ENCODE results near the gene RBBP5. TPM values are rescaled to one million over a fixed set of nuclear protein-coding genes. Genes with fewer than 3 reads are reported as not detected.

The RBBP5 gene
- total RNA-seq, 1 donor from 2014 or later, result 20.6 TPM

DNA sequence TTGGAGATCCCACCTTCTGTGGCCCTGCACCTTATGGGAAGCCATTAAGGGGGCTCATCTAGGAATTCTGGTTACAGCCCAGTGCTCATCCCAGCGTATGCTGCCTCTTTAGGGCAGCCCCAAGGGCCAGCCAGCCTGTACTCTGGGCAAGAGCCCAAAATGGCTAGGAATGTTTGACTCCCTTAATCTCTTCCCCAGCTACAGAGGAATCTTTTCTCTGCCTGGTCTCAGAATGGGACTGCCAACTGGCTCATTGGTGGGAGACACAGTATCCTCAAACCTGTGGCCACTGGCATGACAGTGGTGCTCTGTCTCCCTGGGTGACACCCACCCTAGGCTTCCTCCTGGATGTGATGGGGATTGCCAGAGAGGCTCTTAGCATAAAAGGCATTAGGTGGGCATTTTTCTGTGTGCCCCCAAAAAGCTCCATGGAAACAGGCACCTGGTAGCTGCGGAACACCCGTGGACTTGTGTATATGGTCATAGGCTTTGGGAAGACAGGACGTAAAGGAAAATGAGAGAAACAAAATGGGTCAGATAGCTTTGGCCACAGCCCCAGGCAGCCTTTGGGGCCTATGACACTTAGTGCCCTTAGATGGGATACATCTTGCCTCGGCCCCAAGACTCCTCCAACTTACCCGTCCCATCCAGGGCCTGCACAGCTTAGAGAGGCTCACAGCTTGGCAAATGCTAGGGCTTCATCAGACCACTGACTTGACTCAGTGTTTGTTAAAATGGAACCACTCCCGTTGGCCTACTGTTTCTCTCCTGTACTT is 44.4 kb downstream of the RBBP5 start:
- Mint-ChIP-seq H3K36me3 (ENCODE audit: unreplicated experiment) (no peaks in the 10 kb centered on the region), H3K4me3 (ENCODE audit: unreplicated experiment) (no peak overlapping the region), H3K27me3 (ENCODE audit: unreplicated experiment) (peaks cover 6% of the 10 kb centered on the region), H3K9me3 (ENCODE audit: unreplicated experiment) (peaks cover 3% of the 10 kb centered on the region), H3K27ac (ENCODE audit: unreplicated experiment) (no peak overlapping the region), H3K4me1 (ENCODE audit: low read depth, unreplicated experiment) (peaks cover 2% of the 10 kb centered on the region)
- TF ChIP-seq, protein P1, sequence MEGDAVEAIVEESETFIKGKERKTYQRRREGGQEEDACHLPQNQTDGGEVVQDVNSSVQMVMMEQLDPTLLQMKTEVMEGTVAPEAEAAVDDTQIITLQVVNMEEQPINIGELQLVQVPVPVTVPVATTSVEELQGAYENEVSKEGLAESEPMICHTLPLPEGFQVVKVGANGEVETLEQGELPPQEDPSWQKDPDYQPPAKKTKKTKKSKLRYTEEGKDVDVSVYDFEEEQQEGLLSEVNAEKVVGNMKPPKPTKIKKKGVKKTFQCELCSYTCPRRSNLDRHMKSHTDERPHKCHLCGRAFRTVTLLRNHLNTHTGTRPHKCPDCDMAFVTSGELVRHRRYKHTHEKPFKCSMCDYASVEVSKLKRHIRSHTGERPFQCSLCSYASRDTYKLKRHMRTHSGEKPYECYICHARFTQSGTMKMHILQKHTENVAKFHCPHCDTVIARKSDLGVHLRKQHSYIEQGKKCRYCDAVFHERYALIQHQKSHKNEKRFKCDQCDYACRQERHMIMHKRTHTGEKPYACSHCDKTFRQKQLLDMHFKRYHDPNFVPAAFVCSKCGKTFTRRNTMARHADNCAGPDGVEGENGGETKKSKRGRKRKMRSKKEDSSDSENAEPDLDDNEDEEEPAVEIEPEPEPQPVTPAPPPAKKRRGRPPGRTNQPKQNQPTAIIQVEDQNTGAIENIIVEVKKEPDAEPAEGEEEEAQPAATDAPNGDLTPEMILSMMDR (IDR thresholded peaks at IDR 0.05; ENCODE audit: partially characterized antibody, unreplicated experiment), result no peak
- DNase-seq, result no peak

DNA sequence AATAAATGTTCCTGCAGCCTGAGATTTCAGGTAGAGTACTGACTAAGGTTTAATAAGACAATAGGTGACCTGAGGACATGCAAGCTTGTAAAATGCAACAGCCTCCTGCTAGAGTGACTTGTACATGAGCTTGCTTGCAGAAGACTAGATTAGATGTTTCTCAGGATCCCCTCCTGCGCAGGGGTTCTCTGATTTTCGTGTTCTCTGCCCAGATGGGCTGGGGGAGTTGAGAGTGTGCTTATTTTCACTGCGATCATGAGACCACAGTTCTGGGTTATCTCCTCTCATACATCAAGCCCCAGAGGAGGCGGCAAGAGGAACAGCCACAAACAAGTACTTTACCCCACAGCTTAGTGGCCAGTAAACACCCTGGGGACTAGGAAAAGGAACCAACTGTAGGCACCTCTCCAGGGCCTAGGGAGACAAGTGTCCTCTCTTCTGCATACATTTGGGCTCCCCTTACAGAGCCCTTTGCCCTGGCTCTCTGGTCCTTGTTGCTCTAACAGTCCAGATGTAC is 45.5 kb downstream of the RBBP5 start:
- DNase-seq, result no peak
- no peak overlapping the region for H3K27ac Mint-ChIP-seq (ENCODE audit: unreplicated experiment)
- H3K4me1 Mint-ChIP-seq (ENCODE audit: low read depth, unreplicated experiment), result peaks cover 2% of the 10 kb centered on the region
- peaks cover 6% of the 10 kb centered on the region for H3K27me3 Mint-ChIP-seq (ENCODE audit: unreplicated experiment)
- H3K36me3 Mint-ChIP-seq (ENCODE audit: unreplicated experiment), result no peaks in the 10 kb centered on the region
- no peak overlapping the region for H3K4me3 Mint-ChIP-seq (ENCODE audit: unreplicated experiment)
- H3K9me3 Mint-ChIP-seq (ENCODE audit: unreplicated experiment), result peaks cover 3% of the 10 kb centered on the region
- TF ChIP-seq, protein P1 (IDR thresholded peaks at IDR 0.05; ENCODE audit: partially characterized antibody, unreplicated experiment), result no peak

DNA sequence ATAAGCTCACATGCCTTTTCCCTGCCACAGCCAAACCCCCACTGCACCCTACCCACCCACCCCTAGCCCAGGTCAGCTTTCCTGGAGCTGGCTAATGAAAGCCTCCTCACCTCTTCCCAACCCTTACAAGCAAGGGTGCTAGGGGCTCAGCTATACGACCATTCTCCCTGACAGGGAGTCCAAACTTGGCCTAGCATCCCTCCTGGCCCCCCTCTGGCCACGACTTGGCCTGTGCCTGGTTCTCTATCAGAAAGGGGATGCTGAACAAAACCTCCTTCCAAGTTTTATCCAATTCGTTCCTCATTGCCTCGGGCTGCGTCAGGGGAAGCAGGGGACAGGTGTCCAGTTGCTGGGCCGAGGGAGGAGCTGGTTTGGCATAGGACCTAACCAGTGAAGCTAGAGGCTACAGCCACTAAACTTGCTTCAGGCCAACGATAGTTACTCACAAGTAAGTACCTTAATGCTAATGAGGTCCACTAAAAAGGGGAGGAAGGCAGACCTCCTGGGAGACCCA is 46.1 kb downstream of the RBBP5 start:
- H3K27me3 Mint-ChIP-seq (ENCODE audit: unreplicated experiment), result peaks cover 6% of the 10 kb centered on the region
- H3K4me1 Mint-ChIP-seq (ENCODE audit: low read depth, unreplicated experiment), result peaks cover 2% of the 10 kb centered on the region
- H3K36me3 Mint-ChIP-seq (ENCODE audit: unreplicated experiment), result no peaks in the 10 kb centered on the region
- H3K4me3 Mint-ChIP-seq (ENCODE audit: unreplicated experiment), result no peak overlapping the region
- H3K27ac Mint-ChIP-seq (ENCODE audit: unreplicated experiment), result no peak overlapping the region
- TF ChIP-seq, protein P1 (IDR thresholded peaks at IDR 0.05; ENCODE audit: partially characterized antibody, unreplicated experiment), result no peak
- H3K9me3 Mint-ChIP-seq (ENCODE audit: unreplicated experiment), result peaks cover 5% of the 10 kb centered on the region
- DNase-seq, result no peak

DNA sequence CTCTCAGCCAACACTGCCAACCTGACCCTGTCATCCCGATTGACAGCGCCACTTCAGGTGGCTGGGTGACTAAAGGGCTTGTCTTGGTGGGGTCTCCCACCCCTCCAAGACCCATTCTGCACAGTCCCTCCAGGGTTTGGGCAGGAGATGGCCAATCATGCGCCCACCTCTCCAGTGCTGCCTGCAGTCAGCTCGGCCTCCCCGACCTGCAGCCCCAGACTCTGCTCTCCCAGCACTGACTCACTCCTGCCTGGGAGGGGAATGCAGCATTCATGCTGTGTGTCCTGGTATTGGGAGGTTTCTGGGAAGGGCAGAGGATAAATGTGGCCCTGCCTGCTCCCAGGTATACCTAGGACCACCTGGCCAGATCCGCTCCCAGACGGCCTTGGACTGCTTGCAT is 47.3 kb downstream of the RBBP5 start:
- Mint-ChIP-seq H3K9me3 (ENCODE audit: unreplicated experiment) (peaks cover 5% of the 10 kb centered on the region), H3K4me1 (ENCODE audit: low read depth, unreplicated experiment) (peaks cover 2% of the 10 kb centered on the region), H3K27ac (ENCODE audit: unreplicated experiment) (no peak overlapping the region), H3K36me3 (ENCODE audit: unreplicated experiment) (no peaks in the 10 kb centered on the region), H3K27me3 (ENCODE audit: unreplicated experiment) (peaks cover 6% of the 10 kb centered on the region), H3K4me3 (ENCODE audit: unreplicated experiment) (no peak overlapping the region)
- TF ChIP-seq, protein P1 (IDR thresholded peaks at IDR 0.05; ENCODE audit: partially characterized antibody, unreplicated experiment), result no peak
- DNase-seq, result no peak

DNA sequence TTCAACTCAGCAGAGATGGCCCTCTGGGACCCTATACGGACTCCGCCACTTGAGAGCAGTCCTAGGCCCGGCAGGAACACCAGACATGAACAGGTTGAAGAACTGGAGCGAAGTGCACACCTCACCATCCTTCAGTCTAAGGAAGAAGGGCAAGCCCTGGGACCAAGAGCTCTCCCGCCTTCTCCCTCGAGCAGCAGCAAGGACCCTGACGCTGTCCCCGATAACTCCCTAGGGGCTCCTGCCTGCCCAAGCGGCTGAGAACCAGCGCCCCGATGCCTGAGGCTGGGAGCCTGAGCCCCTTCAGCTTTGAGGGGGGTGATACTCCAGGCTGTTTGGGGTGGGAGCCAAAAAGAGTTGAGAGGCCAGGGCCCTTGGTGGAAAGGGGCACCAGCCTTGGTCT is 47.7 kb downstream of the RBBP5 start:
- no peaks in the 10 kb centered on the region for H3K36me3 Mint-ChIP-seq (ENCODE audit: unreplicated experiment)
- peaks cover 6% of the 10 kb centered on the region for H3K27me3 Mint-ChIP-seq (ENCODE audit: unreplicated experiment)
- peaks cover 2% of the 10 kb centered on the region for H3K4me1 Mint-ChIP-seq (ENCODE audit: low read depth, unreplicated experiment)
- H3K9me3 Mint-ChIP-seq (ENCODE audit: unreplicated experiment), result peaks cover 4% of the 10 kb centered on the region
- no peak for DNase-seq
- TF ChIP-seq, protein P1 (IDR thresholded peaks at IDR 0.05; ENCODE audit: partially characterized antibody, unreplicated experiment), result no peak
- H3K27ac Mint-ChIP-seq (ENCODE audit: unreplicated experiment), result no peak overlapping the region
- H3K4me3 Mint-ChIP-seq (ENCODE audit: unreplicated experiment), result no peak overlapping the region
